DOHH2 (cell line): Measurements from ENCODE around the gene LCN2.

Source experiments
- H3F3A ChIP-seq: fragments of 200-600 bp; sonication (generic), shearing (Covaris generic); 2 replicates; pipeline ENCODE4 v1.6.0; 2016; ENCODE audit warnings: antibody characterized with exemption, mild to moderate bottlenecking; ENCODE audit not compliant: control insufficient read depth, insufficient read depth
- H3K27ac ChIP-seq: fragments of 200-600 bp; sonication (generic); 2 replicates; pipeline ENCODE4 v1.5.1; 2014; ENCODE audit warnings: low read depth, mild to moderate bottlenecking, low read length, moderate library complexity
- H3K27me3 ChIP-seq: fragments of 200-600 bp; sonication (generic); 2 replicates; pipeline ENCODE4 v1.6.1; 2014; ENCODE audit warnings: mild to moderate bottlenecking, low read length, mixed read lengths; ENCODE audit not compliant: control insufficient read depth
- H3K36me3 ChIP-seq: fragments of 200-600 bp; sonication (generic); 2 replicates; pipeline ENCODE4 v1.6.1; 2014; ENCODE audit warnings: mild to moderate bottlenecking, low read length, moderate library complexity, mixed read lengths; ENCODE audit not compliant: control insufficient read depth
- H3K4me1 ChIP-seq: fragments of 200-600 bp; sonication (generic); 2 replicates; pipeline ENCODE4 v1.6.1; 2014; ENCODE audit warnings: mild to moderate bottlenecking, low read length, mixed read lengths; ENCODE audit not compliant: control insufficient read depth
- H3K4me2 ChIP-seq: fragments of 200-600 bp; sonication (generic); 2 replicates; pipeline ENCODE4 v1.6.0; 2014; ENCODE audit warnings: mild to moderate bottlenecking, low read length, moderate library complexity
- H3K4me3 ChIP-seq: fragments of 200-600 bp; sonication (generic); 2 replicates; pipeline ENCODE4 v1.5.1; 2014; ENCODE audit warnings: mild to moderate bottlenecking, low read length, mixed read lengths
- H3K79me2 ChIP-seq: fragments of 200-600 bp; sonication (generic); 2 replicates; pipeline ENCODE4 v1.6.1; 2014; ENCODE audit warnings: mild to moderate bottlenecking, low read length, mixed read lengths; ENCODE audit not compliant: control insufficient read depth
- H3K9me2 ChIP-seq: fragments of 200-600 bp; sonication (generic); replicated peaks from 2 replicates; pipeline ENCODE4 v1.6.1; 2014; ENCODE audit warnings: mild to moderate bottlenecking, low read length, mixed read lengths; ENCODE audit not compliant: control insufficient read depth
- H3K9me3 ChIP-seq: fragments of 200-600 bp; sonication (generic); 2 replicates; pipeline ENCODE4 v1.6.1; 2014; ENCODE audit warnings: antibody characterized with exemption, low read length, mixed read lengths; ENCODE audit not compliant: control insufficient read depth, insufficient read depth
- H4K20me1 ChIP-seq: fragments of 200-600 bp; sonication (generic); 2 replicates; pipeline ENCODE4 v1.6.0; 2014; ENCODE audit warnings: low read depth, mild to moderate bottlenecking, antibody characterized with exemption, low read length, moderate library complexity; ENCODE audit not compliant: control insufficient read depth, insufficient read depth
- EZH2phosphoT487 ChIP-seq: fragments of 200-600 bp; sonication (generic); IDR thresholded peaks from 2 replicates; pipeline ENCODE4 v1.6.1; 2017; ENCODE audit warnings: borderline replicate concordance, mild to moderate bottlenecking, antibody characterized with exemption, low read length, moderate library complexity, mixed read lengths
- TF ChIP-seq, protein P1 (sequence below): fragments of 200-600 bp; sonication (generic); IDR thresholded peaks from one replicate; pipeline ENCODE4 v1.5.1; 2014; ENCODE audit warnings: antibody characterized with exemption, mild to moderate bottlenecking, low read depth, low read length; ENCODE audit not compliant: poor library complexity, severe bottlenecking

Gene LCN2

DNA sequence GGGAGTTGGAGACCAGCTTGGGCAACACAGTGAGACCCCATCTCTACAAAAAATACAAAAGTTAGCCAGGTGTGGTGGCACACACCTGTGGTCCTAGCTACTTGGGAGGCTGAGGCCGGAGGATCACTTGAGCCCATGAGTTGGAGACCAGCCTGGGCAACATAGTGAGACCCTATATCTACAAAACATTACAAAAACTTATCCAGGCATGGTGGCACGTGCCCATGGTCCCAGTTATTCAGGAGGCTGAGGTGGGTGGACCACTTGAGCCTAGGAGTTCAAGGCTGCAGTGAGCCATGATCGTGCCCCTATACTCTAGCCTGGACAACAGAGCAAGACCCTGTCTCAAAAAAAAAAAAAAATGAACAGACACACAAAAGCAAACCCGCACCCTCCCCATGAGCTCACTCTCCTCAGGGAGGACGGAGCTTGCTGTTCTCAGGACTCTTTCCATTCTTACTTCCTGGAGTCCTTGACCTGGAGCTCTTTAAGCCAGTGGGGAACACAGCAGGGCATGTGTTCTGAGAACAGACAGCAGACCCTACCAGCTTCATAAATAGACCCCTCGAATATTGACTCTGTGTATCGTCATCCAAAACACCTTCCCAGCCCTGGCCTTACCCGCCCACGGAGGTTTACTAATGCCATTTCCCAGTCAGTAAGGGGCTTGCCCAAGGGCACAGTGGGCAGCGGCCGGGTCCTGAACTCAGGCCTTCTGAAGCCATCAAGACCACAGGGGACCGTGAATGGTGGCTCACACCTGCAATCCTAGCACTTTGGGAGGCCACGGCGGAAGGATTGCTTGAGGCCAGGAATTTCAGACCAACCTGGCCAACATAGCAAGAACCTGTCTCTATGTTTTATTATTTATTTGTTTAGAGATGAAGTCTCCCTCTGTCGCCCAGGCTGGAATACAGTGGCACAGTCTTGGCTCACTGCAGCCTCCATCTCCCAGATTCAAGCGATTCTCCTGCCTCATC lies 32.9 kb upstream of the LCN2 start:
- Histone ChIP-seq H3K27me3 (no peaks in the 10 kb centered on the region), H3K36me3 (peaks cover 49% of the 10 kb centered on the region), H3K9me3 (no peaks in the 10 kb centered on the region), H3K4me2 (no peak overlapping the region), H3K27ac (no peak overlapping the region), H4K20me1 (no peaks in the 10 kb centered on the region), H3K4me1 (peaks cover 3% of the 10 kb centered on the region; the same call in 1 of the 2 replicates), H3K4me3 (no peak overlapping the region), H3F3A (peaks cover 7% of the 10 kb centered on the region; the same call in 1 of the 2 replicates), H3K9me2 (no peaks in the 10 kb centered on the region), H3K79me2 (no peaks in the 10 kb centered on the region)
- TF ChIP-seq EZH2phosphoT487 = no peak
- TF ChIP-seq, protein P1, sequence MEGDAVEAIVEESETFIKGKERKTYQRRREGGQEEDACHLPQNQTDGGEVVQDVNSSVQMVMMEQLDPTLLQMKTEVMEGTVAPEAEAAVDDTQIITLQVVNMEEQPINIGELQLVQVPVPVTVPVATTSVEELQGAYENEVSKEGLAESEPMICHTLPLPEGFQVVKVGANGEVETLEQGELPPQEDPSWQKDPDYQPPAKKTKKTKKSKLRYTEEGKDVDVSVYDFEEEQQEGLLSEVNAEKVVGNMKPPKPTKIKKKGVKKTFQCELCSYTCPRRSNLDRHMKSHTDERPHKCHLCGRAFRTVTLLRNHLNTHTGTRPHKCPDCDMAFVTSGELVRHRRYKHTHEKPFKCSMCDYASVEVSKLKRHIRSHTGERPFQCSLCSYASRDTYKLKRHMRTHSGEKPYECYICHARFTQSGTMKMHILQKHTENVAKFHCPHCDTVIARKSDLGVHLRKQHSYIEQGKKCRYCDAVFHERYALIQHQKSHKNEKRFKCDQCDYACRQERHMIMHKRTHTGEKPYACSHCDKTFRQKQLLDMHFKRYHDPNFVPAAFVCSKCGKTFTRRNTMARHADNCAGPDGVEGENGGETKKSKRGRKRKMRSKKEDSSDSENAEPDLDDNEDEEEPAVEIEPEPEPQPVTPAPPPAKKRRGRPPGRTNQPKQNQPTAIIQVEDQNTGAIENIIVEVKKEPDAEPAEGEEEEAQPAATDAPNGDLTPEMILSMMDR = no peak

DNA sequence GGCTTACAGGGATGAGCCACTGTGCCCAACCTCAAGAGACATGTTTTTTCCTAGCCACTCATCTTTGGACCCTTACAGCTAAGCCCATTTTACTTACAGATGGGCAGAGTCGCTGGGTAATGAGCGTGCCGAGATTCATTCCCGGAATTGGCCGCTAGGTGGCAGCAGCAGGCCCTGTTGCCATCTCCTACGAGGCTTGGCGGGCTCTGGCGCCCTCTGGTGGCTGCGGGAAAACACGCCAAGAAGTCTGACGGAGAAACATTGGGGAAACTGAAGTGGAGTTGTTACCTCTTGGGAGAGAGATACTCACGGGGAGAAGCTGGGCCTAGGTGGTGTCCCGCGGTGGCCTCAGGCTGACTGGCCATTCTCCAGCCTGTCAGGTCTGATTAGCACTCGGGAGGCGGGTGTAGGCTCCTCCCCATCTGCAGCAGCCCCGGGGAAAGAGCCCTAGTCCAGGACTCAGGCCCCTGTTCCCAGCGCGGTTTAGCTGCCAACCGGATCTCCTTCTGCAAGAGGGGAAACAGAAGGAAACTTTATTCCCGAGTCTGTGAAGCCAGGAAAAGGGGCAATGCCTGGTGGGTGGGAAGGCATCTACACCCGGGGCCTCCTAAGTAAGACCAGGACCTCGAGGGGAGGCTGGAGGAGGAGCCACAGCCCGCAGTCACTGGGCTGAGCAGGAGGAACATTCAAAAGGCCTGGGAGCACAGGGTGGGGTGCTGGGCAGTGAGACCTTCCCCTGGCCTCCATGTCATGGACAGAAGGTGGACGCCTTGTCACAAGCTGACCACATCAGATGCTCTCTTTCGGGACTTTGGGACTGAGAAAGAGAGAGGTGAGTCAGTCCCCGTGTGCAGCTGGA lies 31.4 kb upstream of the LCN2 start:
- Histone ChIP-seq H3K4me3 (no peak overlapping the region), H4K20me1 (no peaks in the 10 kb centered on the region), H3K4me2 (no peak overlapping the region), H3K36me3 (peaks cover 61% of the 10 kb centered on the region), H3K27ac (no peak overlapping the region), H3K4me1 (peaks cover 3% of the 10 kb centered on the region; the same call in 1 of the 2 replicates), H3K9me3 (no peaks in the 10 kb centered on the region), H3F3A (peaks cover 7% of the 10 kb centered on the region; the same call in 1 of the 2 replicates), H3K79me2 (no peaks in the 10 kb centered on the region), H3K27me3 (no peaks in the 10 kb centered on the region), H3K9me2 (no peaks in the 10 kb centered on the region)
- TF ChIP-seq, protein P1 = peak; percentile 100
- no peak for TF ChIP-seq EZH2phosphoT487

DNA sequence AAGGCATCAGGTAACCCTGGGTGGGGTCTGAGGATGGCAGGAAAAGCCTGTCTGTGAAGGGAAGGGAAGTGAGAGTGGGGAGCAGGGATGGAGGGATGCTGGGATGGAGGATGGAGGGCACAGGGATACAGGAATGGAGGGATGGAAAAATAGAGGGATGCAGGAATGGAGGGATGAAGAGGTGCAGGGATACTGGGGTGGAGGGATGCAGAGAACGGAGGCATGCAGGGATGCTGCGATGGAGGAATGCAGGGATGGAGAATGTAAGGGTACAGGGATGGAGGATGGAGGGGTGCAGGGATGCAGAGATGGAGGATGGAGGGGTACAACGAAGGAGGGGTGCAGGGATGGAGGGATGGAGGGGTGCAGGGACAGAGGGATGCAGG lies 30.8 kb upstream of the LCN2 start:
- Histone ChIP-seq H3F3A (peaks cover 7% of the 10 kb centered on the region; the same call in 1 of the 2 replicates), H3K27me3 (no peaks in the 10 kb centered on the region), H3K4me3 (no peak overlapping the region), H3K9me2 (no peaks in the 10 kb centered on the region), H4K20me1 (no peaks in the 10 kb centered on the region), H3K79me2 (no peaks in the 10 kb centered on the region), H3K4me2 (no peak overlapping the region), H3K9me3 (no peaks in the 10 kb centered on the region), H3K4me1 (peaks cover 3% of the 10 kb centered on the region; the same call in 1 of the 2 replicates), H3K36me3 (peaks cover 64% of the 10 kb centered on the region), H3K27ac (no peak overlapping the region)
- TF ChIP-seq, protein P1 = no peak
- TF ChIP-seq EZH2phosphoT487 = no peak
